ENCODE results near the gene REG1A.

The REG1A gene, protein sequence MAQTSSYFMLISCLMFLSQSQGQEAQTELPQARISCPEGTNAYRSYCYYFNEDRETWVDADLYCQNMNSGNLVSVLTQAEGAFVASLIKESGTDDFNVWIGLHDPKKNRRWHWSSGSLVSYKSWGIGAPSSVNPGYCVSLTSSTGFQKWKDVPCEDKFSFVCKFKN

GRCh38 chr2:79120194-79120713, at the start of gene REG1A:
REG1A (plus strand) TSS chr2:79120488; CDS start chr2:79120862, 374 bp downstream.
- DNase-seq, result no peak

DNA sequence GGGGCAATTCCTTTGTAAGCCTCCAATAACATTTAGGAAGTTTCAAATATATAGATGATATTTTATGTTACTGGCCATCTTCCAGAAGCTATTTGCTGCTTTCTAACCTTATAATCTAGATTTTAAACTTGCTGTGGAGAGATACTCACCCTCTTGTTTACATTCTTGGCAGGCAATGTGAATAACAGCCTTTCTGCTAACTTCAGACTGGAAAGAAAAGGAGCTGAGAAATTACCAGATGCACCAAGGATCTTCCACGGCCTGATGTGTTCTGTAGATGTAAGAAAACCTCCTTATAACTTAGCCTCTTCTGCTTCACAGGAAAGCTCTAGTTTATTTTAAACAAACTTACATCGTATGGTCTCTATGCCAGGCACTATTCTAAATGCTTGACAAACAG, 49.2 kb upstream of the REG1A start:
- DNase-seq, result no peak

GRCh38 chr2:79082987-79083386, 37.3 kb upstream of the REG1A start:
- DNase-seq, result no peak

GRCh38 chr2:79083597-79084251, 36.6 kb upstream of the REG1A start:
- no peak for DNase-seq

DNA sequence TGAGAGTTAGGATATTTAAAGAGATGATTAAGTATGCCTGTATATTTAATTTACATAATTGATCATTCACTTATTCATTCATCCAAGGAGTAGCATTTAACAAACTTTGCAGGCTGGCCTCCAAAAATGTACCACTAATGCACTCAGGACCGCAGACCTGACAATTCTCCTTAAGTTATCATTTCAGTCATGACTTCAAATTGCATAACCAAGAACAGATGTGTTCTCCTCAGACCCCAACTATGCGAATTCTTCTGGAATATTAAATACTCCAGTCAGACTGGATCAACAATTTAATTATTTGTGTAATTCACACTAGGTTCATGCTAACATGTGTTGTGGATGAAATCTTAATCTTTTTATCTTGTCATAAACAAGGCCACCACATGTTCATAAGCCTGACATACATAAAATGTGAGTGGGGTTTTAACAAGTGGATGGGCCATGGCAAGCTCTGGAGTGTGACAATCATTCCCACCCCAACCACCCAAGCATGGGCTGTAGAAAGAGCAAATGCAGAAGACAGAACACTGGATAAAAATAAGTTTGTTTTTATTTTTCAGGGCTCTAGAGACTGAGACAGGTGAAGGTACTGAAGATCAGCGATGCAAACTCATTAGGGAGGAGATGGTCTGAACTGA, 35.7 kb upstream of the REG1A start:
- DNase-seq, result no peak

DNA sequence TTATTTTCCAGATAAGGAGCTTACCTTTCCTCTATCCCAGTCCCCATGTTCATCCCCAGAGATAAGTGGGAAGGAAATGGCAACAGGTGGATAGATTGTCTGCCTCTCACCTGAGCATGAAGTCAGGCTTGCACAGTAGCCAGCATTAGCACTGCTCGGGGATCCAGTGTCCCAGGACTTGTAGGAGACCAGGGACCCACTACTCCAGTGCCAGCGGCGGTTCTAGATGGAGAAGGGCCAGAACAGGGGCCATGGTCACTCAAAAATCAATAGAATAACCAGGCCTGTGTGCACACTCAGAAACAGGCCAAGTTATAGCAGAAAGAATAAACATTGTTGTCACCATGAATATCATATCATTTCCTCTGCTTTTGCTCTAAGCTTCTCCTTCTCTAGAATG, 34.9 kb upstream of the REG1A start:
- DNase-seq, result no peak

- DNase-seq, result no peak
Measured at GRCh38 chr2:79086255-79086654, 34.0 kb upstream of the REG1A start.

GRCh38 chr2:79087785-79088364, 32.4 kb upstream of the REG1A start, which contains the start of gene REG1B:
REG1B (minus strand) TSS chr2:79087993; CDS start chr2:79087612, 381 bp downstream.
- DNase-seq, result no peak

GRCh38 chr2:79090693-79091092, 29.6 kb upstream of the REG1A start:
- no peak for DNase-seq

GRCh38 chr2:79097843-79098242, 22.4 kb upstream of the REG1A start:
- no peak for DNase-seq

- DNase-seq, result no peak
Measured at GRCh38 chr2:79099140-79099686, 21.1 kb upstream of the REG1A start.

DNA sequence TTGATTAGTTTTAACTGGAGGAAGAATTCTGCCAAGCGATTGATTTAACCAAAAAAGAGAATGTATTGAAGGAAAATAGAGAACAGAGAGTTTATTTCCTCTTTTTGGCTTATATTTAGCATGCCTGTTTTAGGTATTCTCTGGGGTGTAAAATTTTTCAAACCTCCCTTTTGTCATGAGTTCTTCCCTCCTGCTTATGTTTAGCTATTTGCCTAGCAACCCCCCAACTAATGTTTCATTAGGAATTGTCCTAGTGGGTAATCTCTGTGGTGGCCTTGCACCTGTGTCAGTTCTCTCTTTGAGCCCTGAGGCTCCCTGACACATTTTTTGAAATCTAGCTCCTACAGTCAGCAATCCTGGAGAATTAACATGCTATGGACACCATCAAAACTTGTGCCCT, 20.0 kb upstream of the REG1A start:
- DNase-seq, result no peak

DNA sequence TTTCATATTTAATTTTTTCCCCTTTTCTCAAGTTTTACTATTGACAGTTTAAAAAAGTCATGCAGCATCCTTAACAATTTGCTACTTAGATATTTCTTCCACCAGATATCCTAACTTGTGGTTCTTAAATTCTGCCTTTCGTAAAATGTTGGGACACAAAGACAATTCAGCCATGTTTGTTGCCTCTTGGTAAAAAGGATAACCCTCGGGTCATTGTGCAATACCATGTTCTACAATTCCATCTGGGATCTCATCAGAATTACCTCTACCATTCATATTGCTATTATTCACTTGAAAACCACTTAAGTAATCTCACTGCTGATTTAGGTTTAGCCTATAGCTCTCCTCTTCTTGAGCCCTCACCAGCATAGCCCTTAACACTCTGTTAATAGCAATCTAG, 19.3 kb upstream of the REG1A start:
- DNase-seq, result no peak

DNA sequence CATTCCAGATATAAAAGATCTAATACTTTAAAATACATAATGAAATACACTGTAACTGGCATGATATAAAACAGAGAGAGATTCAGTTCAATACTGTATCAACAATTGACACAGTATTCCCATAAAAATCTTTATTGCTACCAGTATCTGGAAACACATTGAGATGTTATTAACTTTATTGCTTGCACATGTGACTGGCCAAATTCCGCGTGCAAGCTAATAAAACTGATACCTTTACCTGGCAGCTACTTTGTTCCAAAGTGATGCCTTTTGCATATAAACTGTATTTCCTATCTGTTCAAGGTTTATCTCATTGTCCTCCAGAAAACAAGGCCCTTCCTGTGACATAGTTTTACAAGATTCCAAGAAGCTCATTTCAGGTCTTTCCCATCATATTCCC, 17.1 kb upstream of the REG1A start:
- DNase-seq, result no peak

DNA sequence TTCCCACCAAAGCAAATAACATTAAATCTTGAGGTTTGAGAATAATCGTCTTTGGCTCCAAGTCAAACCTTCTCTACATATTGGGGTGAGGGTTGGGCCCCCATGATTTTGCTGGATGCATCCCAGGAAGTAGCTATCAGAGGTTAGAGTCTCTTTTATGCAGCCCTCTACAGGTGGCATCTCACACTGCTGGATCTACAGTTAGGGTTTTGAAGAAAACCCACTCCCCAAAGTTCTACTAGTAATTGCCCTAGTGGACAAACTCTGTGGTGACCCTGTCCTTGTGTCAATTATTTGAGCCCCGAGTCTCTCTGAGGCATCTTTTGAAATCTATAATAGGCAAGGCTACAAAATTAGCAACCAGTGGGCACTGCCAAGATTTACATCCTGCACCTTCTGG, 15.0 kb upstream of the REG1A start:
- DNase-seq, result no peak

GRCh38 chr2:79112269-79112668, 8.0 kb upstream of the REG1A start:
- no peak for DNase-seq

DNA sequence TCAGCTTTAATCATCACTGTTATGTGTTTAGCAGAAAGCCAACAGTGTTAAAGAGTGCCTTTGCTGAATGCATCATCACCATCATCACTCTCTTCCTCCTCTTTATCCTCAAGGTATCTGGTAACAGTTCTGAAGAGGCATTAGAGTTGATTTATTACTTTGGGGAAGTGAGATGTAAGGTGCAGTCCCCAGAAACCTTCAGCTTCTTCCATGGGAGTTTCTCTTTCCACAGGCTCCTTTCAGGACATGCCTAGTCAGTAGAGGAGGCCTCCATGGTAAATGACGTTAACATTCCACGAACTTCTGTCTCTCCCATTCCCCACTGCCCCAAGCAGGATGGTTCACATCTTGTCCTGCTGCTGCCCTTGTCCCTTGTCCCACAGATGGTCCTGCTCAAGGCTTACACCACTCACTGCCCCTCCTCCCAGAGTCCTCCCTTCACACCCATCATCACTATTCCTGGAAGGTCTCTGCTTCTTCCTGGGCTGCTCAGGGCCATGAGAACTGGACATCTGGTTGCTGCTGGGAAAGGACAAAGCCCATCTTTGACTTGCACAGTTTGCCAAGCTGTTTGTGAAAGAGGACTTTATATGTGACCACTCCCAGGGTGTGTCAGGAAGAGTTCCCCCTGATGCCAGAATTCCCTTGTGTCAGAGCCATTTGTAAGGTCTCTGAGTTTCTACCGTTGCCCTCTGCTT, 5.3 kb upstream of the REG1A start:
- no peak for DNase-seq

DNA sequence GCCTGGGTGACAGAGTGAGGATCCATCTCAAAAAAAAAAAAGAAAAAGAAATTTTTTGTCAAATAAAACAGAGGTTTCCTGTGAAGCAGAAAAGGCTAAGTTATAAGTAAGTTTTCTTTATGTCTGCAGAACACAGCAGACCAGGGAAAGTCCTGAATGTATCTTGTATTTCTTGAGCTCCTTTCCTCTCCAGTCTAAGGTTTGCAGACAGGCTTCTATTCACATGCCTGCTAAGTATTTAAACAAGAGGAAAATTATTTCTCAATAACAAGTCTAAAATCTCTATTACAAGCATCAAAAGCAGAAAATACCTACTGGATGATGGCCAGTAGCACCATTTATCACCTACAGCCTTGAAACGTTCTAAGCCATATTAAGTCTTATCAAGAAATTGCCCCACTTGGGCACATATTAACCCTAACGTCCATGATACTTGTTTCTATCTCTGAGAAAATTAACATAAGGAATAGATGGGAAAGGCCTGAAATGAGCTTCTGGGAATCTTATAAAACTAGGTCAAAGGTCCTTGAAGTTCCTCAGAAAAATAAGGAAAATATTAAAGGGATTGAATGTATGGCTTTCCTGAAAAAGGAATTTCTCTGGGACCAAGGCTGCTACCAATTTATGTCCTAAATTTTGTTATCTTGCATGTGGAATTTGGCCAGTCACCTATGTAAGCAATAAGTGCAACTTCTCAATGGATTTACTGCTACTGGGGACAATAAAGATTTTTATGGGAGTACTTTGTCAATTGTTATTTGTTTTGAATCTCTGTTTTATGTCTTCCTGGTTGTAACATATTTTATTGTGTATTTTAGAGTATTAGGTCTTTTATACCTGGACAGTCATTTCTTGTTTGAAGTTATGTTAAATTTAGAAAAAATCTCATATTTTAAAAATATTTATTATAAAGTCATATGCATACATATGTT, 3.0 kb upstream of the REG1A start:
- no peak for DNase-seq

- no peak for DNase-seq
Measured at GRCh38 chr2:79122676-79123075, 2.4 kb downstream of the REG1A start.

GRCh38 chr2:79124907-79125720, 4.8 kb downstream of the REG1A start:
- DNase-seq, result no peak

- no peak for DNase-seq
Measured at GRCh38 chr2:79125721-79125985, 5.4 kb downstream of the REG1A start.

Measured in right forelimb (tissue), 1 donor.